SK-N-SH treated with all-trans-retinoic acid at 6 μM for 48 hours (cell line): ENCODE data around the gene MIPEP.

Experiments used
- ATAC-seq: fragments of 200-7000 bp; cut with Tn5 transposase; 3 replicates; pipeline ENCODE4 v1.9.1; 2020; ENCODE audit warnings: mild to moderate bottlenecking, moderate library complexity
- ARNTL ChIP-seq: fragments of 450-650 bp; formaldehyde crosslinking; IDR thresholded peaks from 2 replicates; pipeline ENCODE4 v1.5.0; 2020; ENCODE audit warnings: low read depth, mild to moderate bottlenecking, moderate library complexity, borderline replicate concordance
- BACH2 ChIP-seq: fragments of 250-450 bp; sonication (Bioruptor Pico); IDR thresholded peaks from 2 replicates; pipeline ENCODE4 v1.9.0; 2021; ENCODE audit warnings: mild to moderate bottlenecking, borderline replicate concordance
- CSDC2 ChIP-seq: fragments of 250-450 bp; sonication (Bioruptor Pico); IDR thresholded peaks from 2 replicates; pipeline ENCODE4 v1.5.0; 2020; ENCODE audit warnings: mild to moderate bottlenecking, moderate library complexity
- ESRRG ChIP-seq: fragments of 250-450 bp; sonication (Bioruptor Pico); IDR thresholded peaks from 2 replicates; pipeline ENCODE4 v1.6.1; 2021; ENCODE audit warnings: mild to moderate bottlenecking
- GLIS3 ChIP-seq: fragments of 250-450 bp; sonication (Bioruptor Pico); IDR thresholded peaks from 2 replicates; pipeline ENCODE4 v1.5.0; 2020; ENCODE audit warnings: mild to moderate bottlenecking, moderate library complexity
- ISL1 ChIP-seq: fragments of 250-450 bp; sonication (Bioruptor Pico); IDR thresholded peaks from 2 replicates; pipeline ENCODE4 v2.1.2; 2022; ENCODE audit warnings: mild to moderate bottlenecking, moderate library complexity
- OSR1 ChIP-seq: fragments of 250-450 bp; sonication (Bioruptor Pico); IDR thresholded peaks from 2 replicates; pipeline ENCODE4 v1.8.0; 2022; ENCODE audit warnings: moderate library complexity, mild to moderate bottlenecking, inconsistent platforms
- PPARA ChIP-seq: fragments of 250-450 bp; sonication (Bioruptor Pico); IDR thresholded peaks from 2 replicates; pipeline ENCODE4 v1.5.0; 2020; ENCODE audit warnings: mild to moderate bottlenecking, borderline replicate concordance
- RARB ChIP-seq: fragments of 250-450 bp; sonication (Bioruptor Pico); IDR thresholded peaks from 2 replicates; pipeline ENCODE4 v1.8.0; 2021; ENCODE audit warnings: mild to moderate bottlenecking, moderate library complexity
- SNAI2 ChIP-seq: fragments of 250-450 bp; sonication (Bioruptor Pico); IDR thresholded peaks from 2 replicates; pipeline ENCODE4 v1.5.0; 2020; ENCODE audit warnings: mild to moderate bottlenecking, moderate library complexity
- TCF4 ChIP-seq: fragments of 250-450 bp; sonication (Bioruptor Pico); IDR thresholded peaks from 2 replicates; pipeline ENCODE4 v1.8.0; 2021; ENCODE audit warnings: mild to moderate bottlenecking, moderate library complexity, borderline replicate concordance
- TOX ChIP-seq: fragments of 250-450 bp; sonication (Bioruptor Pico); IDR thresholded peaks from 2 replicates; pipeline ENCODE4 v1.8.0; 2021; ENCODE audit warnings: mild to moderate bottlenecking, moderate library complexity, borderline replicate concordance
- ZC3H10 ChIP-seq: fragments of 250-450 bp; sonication (Bioruptor Pico); IDR thresholded peaks from 2 replicates; pipeline ENCODE4 v1.5.1; 2021; ENCODE audit warnings: mild to moderate bottlenecking, moderate library complexity
- ZFP3 ChIP-seq: fragments of 250-450 bp; sonication (Bioruptor Pico); IDR thresholded peaks from 2 replicates; pipeline ENCODE4 v1.5.0; 2020; ENCODE audit warnings: mild to moderate bottlenecking, moderate library complexity
- ZFP30 ChIP-seq: fragments of 450-650 bp; formaldehyde crosslinking; IDR thresholded peaks from 2 replicates; pipeline ENCODE4 v1.5.0; 2022; ENCODE audit warnings: mild to moderate bottlenecking, moderate library complexity
- ZNF565 ChIP-seq: fragments of 450-650 bp; formaldehyde crosslinking; conservative IDR thresholded peaks from 2 replicates; pipeline ENCODE4 v1.5.0; 2020; ENCODE audit warnings: low read depth, mild to moderate bottlenecking, moderate library complexity
- ZNF70 ChIP-seq: fragments of 450-650 bp; formaldehyde crosslinking; IDR thresholded peaks from 2 replicates; pipeline ENCODE4 v1.5.0; 2020; ENCODE audit warnings: mild to moderate bottlenecking, moderate library complexity
- ZNF8 ChIP-seq: fragments of 450-650 bp; formaldehyde crosslinking; IDR thresholded peaks from 2 replicates; pipeline ENCODE4 v1.5.0; 2020; ENCODE audit warnings: mild to moderate bottlenecking, moderate library complexity
- TF ChIP-seq, protein P1 (sequence below): fragments of 250-450 bp; sonication (Bioruptor Pico); IDR thresholded peaks from 2 replicates; pipeline ENCODE4 v1.5.0; 2020; ENCODE audit warnings: mild to moderate bottlenecking, moderate library complexity
- TF ChIP-seq, protein P2 (sequence below): fragments of 250-450 bp; sonication (Bioruptor Pico); IDR thresholded peaks from 2 replicates; pipeline ENCODE4 v1.8.0; 2020; ENCODE audit warnings: mild to moderate bottlenecking, moderate library complexity, borderline replicate concordance
- TF ChIP-seq, protein P3 (sequence below): fragments of 250-450 bp; sonication (Bioruptor Pico); IDR thresholded peaks from 2 replicates; pipeline ENCODE4 v1.5.1; 2020; ENCODE audit warnings: low read depth, mild to moderate bottlenecking, moderate library complexity
- TF ChIP-seq, protein P4 (sequence below): fragments of 250-450 bp; sonication (Bioruptor Pico); IDR thresholded peaks from 2 replicates; pipeline ENCODE4 v1.8.0; 2021; ENCODE audit warnings: low read depth, mild to moderate bottlenecking, moderate library complexity, borderline replicate concordance
- TF ChIP-seq, protein P5 (sequence below): fragments of 250-450 bp; sonication (Bioruptor Pico); IDR thresholded peaks from 2 replicates; pipeline ENCODE4 v1.5.1; 2021; ENCODE audit warnings: mild to moderate bottlenecking, moderate library complexity

The MIPEP gene

DNA sequence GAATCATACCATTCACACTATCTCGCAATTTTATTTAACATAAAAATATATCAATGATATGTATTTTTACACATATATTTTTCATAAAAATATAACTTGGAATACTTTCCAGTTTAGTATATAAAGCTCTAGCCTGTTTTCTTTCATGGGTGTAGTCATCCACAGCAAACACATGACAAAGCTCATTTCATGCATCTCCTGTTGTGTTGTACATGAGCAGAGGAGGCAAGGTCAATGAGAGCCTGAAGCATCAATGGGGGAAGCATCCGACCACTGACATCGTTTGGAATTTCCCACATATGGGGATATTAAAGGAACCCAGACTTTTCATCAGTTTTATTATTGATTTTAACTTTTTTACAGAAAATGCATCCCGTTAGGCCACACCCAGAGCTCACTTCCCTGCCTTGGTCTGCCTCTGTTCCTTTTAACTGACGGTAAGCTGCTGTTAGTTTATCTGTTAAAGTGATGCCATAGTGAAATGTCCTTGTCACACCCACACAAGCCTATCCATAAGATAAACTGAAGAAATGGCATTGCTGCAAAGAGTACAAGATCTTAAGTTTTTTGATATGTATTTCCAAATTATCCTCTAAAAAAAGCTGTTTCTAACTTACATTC is 44.0 kb downstream of the MIPEP start (continued):
- TF ChIP-seq, protein P1, sequence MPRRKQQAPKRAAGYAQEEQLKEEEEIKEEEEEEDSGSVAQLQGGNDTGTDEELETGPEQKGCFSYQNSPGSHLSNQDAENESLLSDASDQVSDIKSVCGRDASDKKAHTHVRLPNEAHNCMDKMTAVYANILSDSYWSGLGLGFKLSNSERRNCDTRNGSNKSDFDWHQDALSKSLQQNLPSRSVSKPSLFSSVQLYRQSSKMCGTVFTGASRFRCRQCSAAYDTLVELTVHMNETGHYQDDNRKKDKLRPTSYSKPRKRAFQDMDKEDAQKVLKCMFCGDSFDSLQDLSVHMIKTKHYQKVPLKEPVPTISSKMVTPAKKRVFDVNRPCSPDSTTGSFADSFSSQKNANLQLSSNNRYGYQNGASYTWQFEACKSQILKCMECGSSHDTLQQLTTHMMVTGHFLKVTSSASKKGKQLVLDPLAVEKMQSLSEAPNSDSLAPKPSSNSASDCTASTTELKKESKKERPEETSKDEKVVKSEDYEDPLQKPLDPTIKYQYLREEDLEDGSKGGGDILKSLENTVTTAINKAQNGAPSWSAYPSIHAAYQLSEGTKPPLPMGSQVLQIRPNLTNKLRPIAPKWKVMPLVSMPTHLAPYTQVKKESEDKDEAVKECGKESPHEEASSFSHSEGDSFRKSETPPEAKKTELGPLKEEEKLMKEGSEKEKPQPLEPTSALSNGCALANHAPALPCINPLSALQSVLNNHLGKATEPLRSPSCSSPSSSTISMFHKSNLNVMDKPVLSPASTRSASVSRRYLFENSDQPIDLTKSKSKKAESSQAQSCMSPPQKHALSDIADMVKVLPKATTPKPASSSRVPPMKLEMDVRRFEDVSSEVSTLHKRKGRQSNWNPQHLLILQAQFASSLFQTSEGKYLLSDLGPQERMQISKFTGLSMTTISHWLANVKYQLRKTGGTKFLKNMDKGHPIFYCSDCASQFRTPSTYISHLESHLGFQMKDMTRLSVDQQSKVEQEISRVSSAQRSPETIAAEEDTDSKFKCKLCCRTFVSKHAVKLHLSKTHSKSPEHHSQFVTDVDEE (CRISPR knock-in tag), result no peak
- no peak for TF ChIP-seq CSDC2 (CRISPR knock-in tag)
- TF ChIP-seq, all 23 proteins: peak for 0

DNA sequence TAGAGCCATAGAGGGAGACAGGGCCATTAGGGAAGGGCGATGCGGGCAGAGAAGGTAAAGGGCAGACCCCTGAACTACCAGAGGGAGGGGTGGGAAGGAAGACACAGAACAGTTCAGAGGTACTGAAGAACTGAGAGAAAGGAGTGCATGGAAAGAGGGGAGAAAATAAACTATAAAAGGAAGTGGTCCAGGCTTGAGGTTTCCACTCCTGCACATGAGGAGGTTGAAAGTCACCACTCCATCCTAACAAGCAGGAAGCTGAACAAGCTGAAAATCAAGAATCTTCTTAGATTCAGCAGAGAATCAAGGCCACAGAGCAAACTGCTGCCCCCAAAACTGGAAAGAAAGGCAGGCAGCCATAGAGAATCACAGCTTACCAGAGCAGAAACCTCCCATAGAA is 45.1 kb downstream of the MIPEP start:
- TF ChIP-seq ZNF70 (CRISPR knock-in tag), result no peak
- TF ChIP-seq ZFP30 (CRISPR knock-in tag), result no peak
- TF ChIP-seq ZFP3 (CRISPR knock-in tag), result no peak
- TF ChIP-seq GLIS3 (CRISPR knock-in tag), result no peak
- TF ChIP-seq, protein P2, sequence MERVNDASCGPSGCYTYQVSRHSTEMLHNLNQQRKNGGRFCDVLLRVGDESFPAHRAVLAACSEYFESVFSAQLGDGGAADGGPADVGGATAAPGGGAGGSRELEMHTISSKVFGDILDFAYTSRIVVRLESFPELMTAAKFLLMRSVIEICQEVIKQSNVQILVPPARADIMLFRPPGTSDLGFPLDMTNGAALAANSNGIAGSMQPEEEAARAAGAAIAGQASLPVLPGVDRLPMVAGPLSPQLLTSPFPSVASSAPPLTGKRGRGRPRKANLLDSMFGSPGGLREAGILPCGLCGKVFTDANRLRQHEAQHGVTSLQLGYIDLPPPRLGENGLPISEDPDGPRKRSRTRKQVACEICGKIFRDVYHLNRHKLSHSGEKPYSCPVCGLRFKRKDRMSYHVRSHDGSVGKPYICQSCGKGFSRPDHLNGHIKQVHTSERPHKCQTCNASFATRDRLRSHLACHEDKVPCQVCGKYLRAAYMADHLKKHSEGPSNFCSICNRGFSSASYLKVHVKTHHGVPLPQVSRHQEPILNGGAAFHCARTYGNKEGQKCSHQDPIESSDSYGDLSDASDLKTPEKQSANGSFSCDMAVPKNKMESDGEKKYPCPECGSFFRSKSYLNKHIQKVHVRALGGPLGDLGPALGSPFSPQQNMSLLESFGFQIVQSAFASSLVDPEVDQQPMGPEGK (CRISPR knock-in tag), result no peak
- TF ChIP-seq ARNTL (CRISPR knock-in tag), result no peak
- TF ChIP-seq ZNF8, result no peak
- no peak for TF ChIP-seq ISL1 (CRISPR knock-in tag)
- TF ChIP-seq OSR1 (CRISPR knock-in tag), result no peak
- no peak for TF ChIP-seq CSDC2 (CRISPR knock-in tag)
- no peak for TF ChIP-seq ZC3H10 (CRISPR knock-in tag)
- TF ChIP-seq, protein P3, sequence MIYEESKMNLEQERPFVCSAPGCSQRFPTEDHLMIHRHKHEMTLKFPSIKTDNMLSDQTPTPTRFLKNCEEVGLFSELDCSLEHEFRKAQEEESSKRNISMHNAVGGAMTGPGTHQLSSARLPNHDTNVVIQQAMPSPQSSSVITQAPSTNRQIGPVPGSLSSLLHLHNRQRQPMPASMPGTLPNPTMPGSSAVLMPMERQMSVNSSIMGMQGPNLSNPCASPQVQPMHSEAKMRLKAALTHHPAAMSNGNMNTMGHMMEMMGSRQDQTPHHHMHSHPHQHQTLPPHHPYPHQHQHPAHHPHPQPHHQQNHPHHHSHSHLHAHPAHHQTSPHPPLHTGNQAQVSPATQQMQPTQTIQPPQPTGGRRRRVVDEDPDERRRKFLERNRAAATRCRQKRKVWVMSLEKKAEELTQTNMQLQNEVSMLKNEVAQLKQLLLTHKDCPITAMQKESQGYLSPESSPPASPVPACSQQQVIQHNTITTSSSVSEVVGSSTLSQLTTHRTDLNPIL (CRISPR knock-in tag), result no peak
- no peak for TF ChIP-seq ZNF565 (CRISPR knock-in tag)
- no peak for TF ChIP-seq TOX (CRISPR knock-in tag)
- TF ChIP-seq, protein P4, sequence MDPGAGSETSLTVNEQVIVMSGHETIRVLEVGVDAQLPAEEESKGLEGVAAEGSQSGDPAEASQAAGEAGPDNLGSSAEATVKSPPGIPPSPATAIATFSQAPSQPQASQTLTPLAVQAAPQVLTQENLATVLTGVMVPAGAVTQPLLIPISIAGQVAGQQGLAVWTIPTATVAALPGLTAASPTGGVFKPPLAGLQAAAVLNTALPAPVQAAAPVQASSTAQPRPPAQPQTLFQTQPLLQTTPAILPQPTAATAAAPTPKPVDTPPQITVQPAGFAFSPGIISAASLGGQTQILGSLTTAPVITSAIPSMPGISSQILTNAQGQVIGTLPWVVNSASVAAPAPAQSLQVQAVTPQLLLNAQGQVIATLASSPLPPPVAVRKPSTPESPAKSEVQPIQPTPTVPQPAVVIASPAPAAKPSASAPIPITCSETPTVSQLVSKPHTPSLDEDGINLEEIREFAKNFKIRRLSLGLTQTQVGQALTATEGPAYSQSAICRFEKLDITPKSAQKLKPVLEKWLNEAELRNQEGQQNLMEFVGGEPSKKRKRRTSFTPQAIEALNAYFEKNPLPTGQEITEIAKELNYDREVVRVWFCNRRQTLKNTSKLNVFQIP, result no peak
- TF ChIP-seq ESRRG, result no peak
- no peak for TF ChIP-seq TCF4 (CRISPR knock-in tag)
- TF ChIP-seq, protein P1 (CRISPR knock-in tag), result no peak
- TF ChIP-seq BACH2 (CRISPR knock-in tag), result no peak
- no peak for TF ChIP-seq PPARA
- no peak for ATAC-seq

DNA sequence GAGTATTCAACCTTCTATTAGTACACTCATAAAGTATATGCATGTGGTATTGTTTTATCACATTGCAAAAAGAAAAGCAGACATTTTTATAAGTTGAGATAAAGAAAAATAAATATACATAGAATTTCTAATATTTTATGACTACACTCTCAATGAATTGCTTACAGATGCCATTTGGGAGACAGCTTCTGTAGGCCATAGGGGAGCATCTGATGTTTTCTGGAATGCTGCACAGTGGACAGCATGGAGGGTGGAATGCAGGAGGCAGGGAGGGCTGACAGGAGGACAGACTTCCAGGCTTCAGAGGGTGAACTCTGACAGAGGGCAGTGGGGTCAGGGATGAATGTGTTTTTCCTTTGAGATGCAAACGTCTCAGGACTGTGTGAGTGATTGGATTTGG is 45.8 kb downstream of the MIPEP start:
- ATAC-seq, result no peak
- no peak for TF ChIP-seq TOX (CRISPR knock-in tag)
- no peak for TF ChIP-seq GLIS3 (CRISPR knock-in tag)
- TF ChIP-seq, protein P5, sequence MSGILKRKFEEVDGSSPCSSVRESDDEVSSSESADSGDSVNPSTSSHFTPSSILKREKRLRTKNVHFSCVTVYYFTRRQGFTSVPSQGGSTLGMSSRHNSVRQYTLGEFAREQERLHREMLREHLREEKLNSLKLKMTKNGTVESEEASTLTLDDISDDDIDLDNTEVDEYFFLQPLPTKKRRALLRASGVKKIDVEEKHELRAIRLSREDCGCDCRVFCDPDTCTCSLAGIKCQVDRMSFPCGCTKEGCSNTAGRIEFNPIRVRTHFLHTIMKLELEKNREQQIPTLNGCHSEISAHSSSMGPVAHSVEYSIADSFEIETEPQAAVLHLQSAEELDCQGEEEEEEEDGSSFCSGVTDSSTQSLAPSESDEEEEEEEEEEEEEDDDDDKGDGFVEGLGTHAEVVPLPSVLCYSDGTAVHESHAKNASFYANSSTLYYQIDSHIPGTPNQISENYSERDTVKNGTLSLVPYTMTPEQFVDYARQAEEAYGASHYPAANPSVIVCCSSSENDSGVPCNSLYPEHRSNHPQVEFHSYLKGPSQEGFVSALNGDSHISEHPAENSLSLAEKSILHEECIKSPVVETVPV, result no peak
- TF ChIP-seq, protein P2 (CRISPR knock-in tag), result no peak
- no peak for TF ChIP-seq PPARA
- no peak for TF ChIP-seq TCF4 (CRISPR knock-in tag)
- no peak for TF ChIP-seq ZFP30 (CRISPR knock-in tag)
- no peak for TF ChIP-seq ARNTL (CRISPR knock-in tag)
- TF ChIP-seq RARB (CRISPR knock-in tag), result no peak
- TF ChIP-seq CSDC2 (CRISPR knock-in tag), result no peak
- no peak for TF ChIP-seq ZFP3 (CRISPR knock-in tag)
- TF ChIP-seq SNAI2 (CRISPR knock-in tag), result no peak
